Measurements from ENCODE around the gene WNT9A. TPM values are rescaled to one million over a fixed set of nuclear protein-coding genes. Genes with fewer than 3 reads are reported as not detected.

Gene WNT9A
- polyA plus RNA-seq, 1 donor from 2014 or later = 0.57 TPM

GRCh38 chr1:227900571-227901051 is 47.1 kb downstream of the WNT9A start:
- Histone ChIP-seq H3F3A (ENCODE audit: insufficient read depth, low read length, poor library complexity, severe bottlenecking) (no peaks in the 10 kb centered on the region), H3K27me3 (ENCODE audit: insufficient read depth, low read depth, low read length) (no peaks in the 10 kb centered on the region), H3K27ac (ENCODE audit: low read length) (no peak overlapping the region), H3K79me2 (replicated peaks; ENCODE audit: insufficient read depth, low read length) (no peaks in the 10 kb centered on the region), H3K9me3 (ENCODE audit: low read length) (no peaks in the 10 kb centered on the region), H3K9ac (ENCODE audit: low read length) (no peak overlapping the region), H3K4me3 (ENCODE audit: low read length) (no peak overlapping the region), H3K36me3 (ENCODE audit: insufficient read depth, low read length) (no peaks in the 10 kb centered on the region), H2AFZ (ENCODE audit: low read depth, low read length) (no peak overlapping the region), H4K20me1 (ENCODE audit: insufficient read depth) (no peaks in the 10 kb centered on the region), H3K4me2 (ENCODE audit: low read length) (no peak overlapping the region), H3K9me2 (ENCODE audit: insufficient read depth, low read length) (no peaks in the 10 kb centered on the region)
- TF ChIP-seq POLR2AphosphoS5 (IDR thresholded peaks at IDR 0.05) (no peak), TAF1 (IDR thresholded peaks at IDR 0.05; ENCODE audit: low read depth) (no peak), SMC3 (conservative IDR thresholded peaks at IDR 0.05; ENCODE audit: poor library complexity) (no peak)

- Histone ChIP-seq H3K9me3 (ENCODE audit: low read length) (no peaks in the 10 kb centered on the region), H3K9me2 (ENCODE audit: insufficient read depth, low read length) (no peaks in the 10 kb centered on the region), H3K4me3 (ENCODE audit: low read length) (no peak overlapping the region), H3K4me2 (ENCODE audit: low read length) (no peak overlapping the region), H2AFZ (ENCODE audit: low read depth, low read length) (no peak overlapping the region), H3K9ac (ENCODE audit: low read length) (no peak overlapping the region), H3K27me3 (ENCODE audit: insufficient read depth, low read depth, low read length) (no peaks in the 10 kb centered on the region), H4K20me1 (ENCODE audit: insufficient read depth) (no peaks in the 10 kb centered on the region), H3F3A (ENCODE audit: insufficient read depth, low read length, poor library complexity, severe bottlenecking) (no peaks in the 10 kb centered on the region), H3K36me3 (ENCODE audit: insufficient read depth, low read length) (no peaks in the 10 kb centered on the region), H3K27ac (ENCODE audit: low read length) (no peak overlapping the region), H3K79me2 (replicated peaks; ENCODE audit: insufficient read depth, low read length) (no peaks in the 10 kb centered on the region)
- no peak for TF ChIP-seq SMC3 (conservative IDR thresholded peaks at IDR 0.05; ENCODE audit: poor library complexity)
- no peak for TF ChIP-seq MXI1 (conservative IDR thresholded peaks at IDR 0.05; ENCODE audit: poor library complexity, severe bottlenecking)
- no peak for TF ChIP-seq RAD21 (conservative IDR thresholded peaks at IDR 0.05)
- TF ChIP-seq, protein P1, sequence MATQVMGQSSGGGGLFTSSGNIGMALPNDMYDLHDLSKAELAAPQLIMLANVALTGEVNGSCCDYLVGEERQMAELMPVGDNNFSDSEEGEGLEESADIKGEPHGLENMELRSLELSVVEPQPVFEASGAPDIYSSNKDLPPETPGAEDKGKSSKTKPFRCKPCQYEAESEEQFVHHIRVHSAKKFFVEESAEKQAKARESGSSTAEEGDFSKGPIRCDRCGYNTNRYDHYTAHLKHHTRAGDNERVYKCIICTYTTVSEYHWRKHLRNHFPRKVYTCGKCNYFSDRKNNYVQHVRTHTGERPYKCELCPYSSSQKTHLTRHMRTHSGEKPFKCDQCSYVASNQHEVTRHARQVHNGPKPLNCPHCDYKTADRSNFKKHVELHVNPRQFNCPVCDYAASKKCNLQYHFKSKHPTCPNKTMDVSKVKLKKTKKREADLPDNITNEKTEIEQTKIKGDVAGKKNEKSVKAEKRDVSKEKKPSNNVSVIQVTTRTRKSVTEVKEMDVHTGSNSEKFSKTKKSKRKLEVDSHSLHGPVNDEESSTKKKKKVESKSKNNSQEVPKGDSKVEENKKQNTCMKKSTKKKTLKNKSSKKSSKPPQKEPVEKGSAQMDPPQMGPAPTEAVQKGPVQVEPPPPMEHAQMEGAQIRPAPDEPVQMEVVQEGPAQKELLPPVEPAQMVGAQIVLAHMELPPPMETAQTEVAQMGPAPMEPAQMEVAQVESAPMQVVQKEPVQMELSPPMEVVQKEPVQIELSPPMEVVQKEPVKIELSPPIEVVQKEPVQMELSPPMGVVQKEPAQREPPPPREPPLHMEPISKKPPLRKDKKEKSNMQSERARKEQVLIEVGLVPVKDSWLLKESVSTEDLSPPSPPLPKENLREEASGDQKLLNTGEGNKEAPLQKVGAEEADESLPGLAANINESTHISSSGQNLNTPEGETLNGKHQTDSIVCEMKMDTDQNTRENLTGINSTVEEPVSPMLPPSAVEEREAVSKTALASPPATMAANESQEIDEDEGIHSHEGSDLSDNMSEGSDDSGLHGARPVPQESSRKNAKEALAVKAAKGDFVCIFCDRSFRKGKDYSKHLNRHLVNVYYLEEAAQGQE (IDR thresholded peaks at IDR 0.05; ENCODE audit: borderline replicate concordance) = no peak
- TF ChIP-seq EZH2 (IDR thresholded peaks at IDR 0.05; ENCODE audit: borderline replicate concordance, insufficient read depth, low read length, poor library complexity, severe bottlenecking) = no peak
- no peak for TF ChIP-seq POLR2AphosphoS5 (IDR thresholded peaks at IDR 0.05)
- no peak for TF ChIP-seq TAF1 (IDR thresholded peaks at IDR 0.05; ENCODE audit: low read depth)
- no peak for TF ChIP-seq CTCF (IDR thresholded peaks at IDR 0.05; ENCODE audit: poor library complexity, severe bottlenecking)
- TF ChIP-seq EP300 (conservative IDR thresholded peaks at IDR 0.05; ENCODE audit: poor library complexity, severe bottlenecking) = no peak
Measured at GRCh38 chr1:227899820-227900449, 47.8 kb downstream of the WNT9A start.

All from neural cell (in vitro differentiated cells).